Parietal lobe (tissue), 2 donors: ENCODE measurements around the gene CCDC40. TPM values are rescaled to one million over a fixed set of nuclear protein-coding genes. Genes with fewer than 3 reads are reported as not detected.

ENCODE experiments used
- small RNA-seq: library from RNA; depleted of rRNA; stranded (forward); fragments of <200 nt; gene quantifications from one replicate; pipeline ENCODE3, GENCODE V24; 2014; ENCODE audit warnings: low replicate concordance
- total RNA-seq: library from RNA; depleted of rRNA; stranded (reverse); fragments of >200 nt; gene quantifications from one replicate; pipeline ENCODE4 v1.2.3, GENCODE V29; 2014

The CCDC40 gene, protein sequence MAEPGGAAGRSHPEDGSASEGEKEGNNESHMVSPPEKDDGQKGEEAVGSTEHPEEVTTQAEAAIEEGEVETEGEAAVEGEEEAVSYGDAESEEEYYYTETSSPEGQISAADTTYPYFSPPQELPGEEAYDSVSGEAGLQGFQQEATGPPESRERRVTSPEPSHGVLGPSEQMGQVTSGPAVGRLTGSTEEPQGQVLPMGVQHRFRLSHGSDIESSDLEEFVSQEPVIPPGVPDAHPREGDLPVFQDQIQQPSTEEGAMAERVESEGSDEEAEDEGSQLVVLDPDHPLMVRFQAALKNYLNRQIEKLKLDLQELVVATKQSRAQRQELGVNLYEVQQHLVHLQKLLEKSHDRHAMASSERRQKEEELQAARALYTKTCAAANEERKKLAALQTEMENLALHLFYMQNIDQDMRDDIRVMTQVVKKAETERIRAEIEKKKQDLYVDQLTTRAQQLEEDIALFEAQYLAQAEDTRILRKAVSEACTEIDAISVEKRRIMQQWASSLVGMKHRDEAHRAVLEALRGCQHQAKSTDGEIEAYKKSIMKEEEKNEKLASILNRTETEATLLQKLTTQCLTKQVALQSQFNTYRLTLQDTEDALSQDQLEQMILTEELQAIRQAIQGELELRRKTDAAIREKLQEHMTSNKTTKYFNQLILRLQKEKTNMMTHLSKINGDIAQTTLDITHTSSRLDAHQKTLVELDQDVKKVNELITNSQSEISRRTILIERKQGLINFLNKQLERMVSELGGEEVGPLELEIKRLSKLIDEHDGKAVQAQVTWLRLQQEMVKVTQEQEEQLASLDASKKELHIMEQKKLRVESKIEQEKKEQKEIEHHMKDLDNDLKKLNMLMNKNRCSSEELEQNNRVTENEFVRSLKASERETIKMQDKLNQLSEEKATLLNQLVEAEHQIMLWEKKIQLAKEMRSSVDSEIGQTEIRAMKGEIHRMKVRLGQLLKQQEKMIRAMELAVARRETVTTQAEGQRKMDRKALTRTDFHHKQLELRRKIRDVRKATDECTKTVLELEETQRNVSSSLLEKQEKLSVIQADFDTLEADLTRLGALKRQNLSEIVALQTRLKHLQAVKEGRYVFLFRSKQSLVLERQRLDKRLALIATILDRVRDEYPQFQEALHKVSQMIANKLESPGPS
- 12.2 TPM for total RNA-seq

GRCh38 chr17:80035937-80036714 is at the start of gene CCDC40:
CCDC40 (plus strand) TSS chr17:80036642; CDS start chr17:80036663, 21 bp downstream.

DNA sequence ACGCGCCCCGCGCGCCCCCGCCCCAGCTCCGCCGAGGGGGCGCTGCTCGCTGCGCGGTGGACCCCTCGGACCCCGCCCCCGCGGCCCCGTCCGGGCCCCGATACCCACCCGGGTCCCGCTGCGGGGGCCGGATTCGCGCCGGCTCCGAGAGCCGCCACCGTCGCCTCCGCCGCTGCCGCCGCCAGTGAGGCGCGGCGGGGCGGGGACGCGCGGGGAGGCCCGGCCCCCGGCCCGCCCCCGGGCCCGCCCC is 830 bp upstream of the CCDC40 start, which contains the start of gene TBC1D16:
Gene TBC1D16, minus strand, starts transcription at position 186 of the 250 bp plus-strand sequence. CDS start 22,325 bp downstream, outside the sequence.

DNA sequence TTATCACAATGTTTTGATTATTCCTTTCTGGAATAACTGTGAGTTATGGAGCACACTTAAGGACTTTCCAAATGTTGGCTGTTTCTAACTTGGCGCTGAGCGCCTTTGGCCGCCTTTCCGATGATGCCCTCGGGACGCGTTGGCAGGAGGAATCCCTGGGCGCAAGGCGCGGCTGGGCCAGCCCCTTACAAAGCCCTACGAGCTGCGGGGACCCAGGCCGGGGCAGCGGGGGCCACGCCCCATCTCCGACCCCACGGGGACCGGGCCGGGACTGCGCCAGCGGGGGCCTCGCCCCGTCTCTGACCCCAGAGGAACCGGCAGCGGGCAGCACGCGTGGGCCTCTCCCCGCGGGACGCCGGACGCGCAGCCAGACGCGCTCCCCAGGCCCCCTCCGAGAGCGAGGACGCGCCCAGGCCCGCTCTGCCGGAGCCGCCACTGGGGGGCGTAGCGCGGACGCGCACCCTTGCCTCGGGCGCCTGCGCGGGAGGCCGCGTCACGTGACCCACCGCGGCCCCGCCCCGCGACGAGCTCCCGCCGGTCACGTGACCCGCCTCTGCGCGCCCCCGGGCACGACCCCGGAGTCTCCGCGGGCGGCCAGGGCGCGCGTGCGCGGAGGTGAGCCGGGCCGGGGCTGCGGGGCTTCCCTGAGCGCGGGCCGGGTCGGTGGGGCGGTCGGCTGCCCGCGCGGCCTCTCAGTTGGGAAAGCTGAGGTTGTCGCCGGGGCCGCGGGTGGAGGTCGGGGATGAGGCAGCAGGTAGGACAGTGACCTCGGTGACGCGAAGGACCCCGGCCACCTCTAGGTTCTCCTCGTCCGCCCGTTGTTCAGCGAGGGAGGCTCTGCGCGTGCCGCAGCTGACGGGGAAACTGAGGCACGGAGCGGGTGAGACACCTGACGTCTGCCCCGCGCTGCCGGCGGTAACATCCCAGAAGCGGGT is 64.8 kb downstream of the CCDC40 start, which contains the start of gene GAA:
Gene GAA, plus strand, starts transcription at position 571 of the 935 bp plus-strand sequence. CDS start 3,006 bp downstream, outside the sequence.

DNA sequence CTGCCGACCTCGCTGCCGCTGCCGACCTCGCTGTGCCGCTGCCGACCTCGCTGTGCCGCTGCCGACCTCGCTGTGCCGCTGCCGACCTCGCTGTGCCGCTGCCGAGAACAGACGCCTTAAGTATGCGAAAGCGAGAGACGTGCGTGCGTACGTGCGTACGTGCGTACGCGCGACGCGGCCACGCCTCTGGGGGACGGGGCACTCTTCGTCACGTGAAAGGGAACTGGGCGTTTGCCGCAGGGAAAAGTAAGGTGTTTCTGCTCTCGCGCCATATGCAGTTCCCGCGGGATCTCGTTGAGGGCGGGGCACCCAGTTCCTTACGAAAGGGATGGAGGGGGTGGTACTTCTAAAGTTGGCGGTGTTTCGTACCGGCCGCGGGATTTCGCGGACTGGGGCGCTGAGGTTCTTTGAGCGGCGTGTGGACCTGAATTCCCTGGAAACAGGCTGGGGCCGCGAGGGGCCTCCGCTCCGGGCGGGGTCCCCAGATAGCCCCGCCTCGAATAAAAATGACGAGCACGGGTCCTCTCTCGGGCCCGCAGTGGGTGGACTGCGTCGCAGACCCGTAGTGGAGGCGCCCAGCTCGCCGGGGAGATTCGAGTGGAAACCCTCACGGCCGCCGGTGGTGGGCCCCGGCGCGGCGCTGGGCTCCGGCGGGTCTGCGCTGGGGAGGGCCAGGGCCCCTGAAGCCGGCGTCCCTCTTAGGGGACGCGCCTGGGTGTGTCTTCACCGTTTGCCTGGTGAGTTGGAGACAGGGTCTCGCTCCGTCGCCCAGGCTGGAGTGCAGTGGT is 110.8 kb downstream of the CCDC40 start, which contains the start of gene EIF4A3:
Gene EIF4A3, minus strand, starts transcription at position 94 of the 788 bp plus-strand sequence. CDS start 167 bp downstream, outside the sequence.

Small RNA genes within 50 kb of the gene (small RNA-seq; reads per million reads assigned to genes)
- not detected for gene AC087741.2
- not detected for gene MIR1268B

Other genes with a start within 250 kb of the CCDC40 start
- 5.9 TPM for gene CBX8, start 239.6 kb upstream of the CCDC40 start, total RNA-seq
- 20.7 TPM for gene CBX4, start 197.2 kb upstream of the CCDC40 start, total RNA-seq
- 41.3 TPM for gene TBC1D16, start 770 bp upstream of the CCDC40 start, total RNA-seq
- 27.5 TPM for gene GAA, start 64.9 kb downstream of the CCDC40 start, total RNA-seq
- gene EIF4A3, start 110.5 kb downstream of the CCDC40 start, total RNA-seq: 55.7 TPM
- 0.31 TPM for gene CARD14, start 133.4 kb downstream of the CCDC40 start, total RNA-seq
- 7.2 TPM for gene SGSH, start 183.7 kb downstream of the CCDC40 start, total RNA-seq
- gene SLC26A11, start 183.8 kb downstream of the CCDC40 start, total RNA-seq: 14.7 TPM
- gene RNF213, start 224.2 kb downstream of the CCDC40 start, total RNA-seq: 38.8 TPM